Activated T-cell treated with anti-CD3 and anti-CD28 coated beads for 24 hours (primary cell): ENCODE results near the gene SLC25A24.
"Not testable (repeated sequence)": the region's sequence is repeated elsewhere in the genome, so short reads cannot be mapped to it uniquely, and the experiment has no call there.

ENCODE experiments used
- DNase-seq: peaks from one replicate; pipeline ENCODE4 v3.0.0-alpha.2; 2020; ENCODE audit warnings: low read depth

The SLC25A24 gene

GRCh38 chr1:108199781-108200686 is at the start of gene SLC25A24:
TSS of gene SLC25A24 (minus strand) at chr1:108200343. CDS start at chr1:108200138, 205 bp downstream.
- peak; percentile 69 for DNase-seq

- DNase-seq, result not testable (repeated sequence)
Observed at GRCh38 chr1:108243976-108244375, 43.8 kb upstream of the SLC25A24 start, which contains the start of gene NBPF4. TSS of gene NBPF4 (minus strand) at chr1:108244076. CDS start at chr1:108243761, 315 bp downstream.

GRCh38 chr1:108239426-108239825 is 39.3 kb upstream of the SLC25A24 start:
- DNase-seq, result not testable (repeated sequence)

- not testable (repeated sequence) for DNase-seq
Observed at GRCh38 chr1:108235308-108235707, 35.2 kb upstream of the SLC25A24 start.

- DNase-seq, result not testable (repeated sequence)
Observed at GRCh38 chr1:108232183-108232582, 32.0 kb upstream of the SLC25A24 start.

GRCh38 chr1:108229976-108230375 is 29.8 kb upstream of the SLC25A24 start:
- DNase-seq, result not testable (repeated sequence)

- not testable (repeated sequence) for DNase-seq
Observed at GRCh38 chr1:108227772-108228171, 27.6 kb upstream of the SLC25A24 start.

- DNase-seq, result not testable (repeated sequence)
Observed at GRCh38 chr1:108226855-108227254, 26.7 kb upstream of the SLC25A24 start.

- DNase-seq, result not testable (repeated sequence)
Observed at GRCh38 chr1:108223226-108223625, 23.1 kb upstream of the SLC25A24 start.

GRCh38 chr1:108217515-108218174 is 17.5 kb upstream of the SLC25A24 start:
- not testable (repeated sequence) for DNase-seq

- not testable (repeated sequence) for DNase-seq
Observed at GRCh38 chr1:108217007-108217406, 16.9 kb upstream of the SLC25A24 start.

- DNase-seq, result not testable (repeated sequence)
Observed at GRCh38 chr1:108216028-108216890, 16.1 kb upstream of the SLC25A24 start.

- DNase-seq, result not testable (repeated sequence)
Observed at GRCh38 chr1:108214641-108215465, 14.7 kb upstream of the SLC25A24 start.

GRCh38 chr1:108211014-108211413 is 10.9 kb upstream of the SLC25A24 start:
- DNase-seq, result no peak

- no peak for DNase-seq
Observed at GRCh38 chr1:108209456-108210108, 9.4 kb upstream of the SLC25A24 start.

GRCh38 chr1:108208724-108209446 is 8.7 kb upstream of the SLC25A24 start:
- DNase-seq, result no peak

- not testable (repeated sequence) for DNase-seq
Observed at GRCh38 chr1:108203582-108203981, 3.4 kb upstream of the SLC25A24 start.

GRCh38 chr1:108201687-108202086 is 1.5 kb upstream of the SLC25A24 start:
- no peak for DNase-seq

GRCh38 chr1:108200687-108201051 is 526 bp upstream of the SLC25A24 start:
- peak; percentile 41 for DNase-seq

GRCh38 chr1:108199201-108199691 is 897 bp downstream of the SLC25A24 start:
- DNase-seq, result no peak
